Liver (tissue), 9 donors: ENCODE data around the gene LRTM1. TPM values are rescaled to one million over a fixed set of nuclear protein-coding genes. Genes with fewer than 3 reads are reported as not detected.

Experiments used
- DNase-seq: peaks from one replicate; pipeline ENCODE4 v3.0.0-alpha.2; 2017; ENCODE audit warnings: low spot score
- H3K27ac ChIP-seq, 2 donors: one replicate each; pipeline ENCODE4 v1.7.0; 2013; ENCODE audit warnings: inconsistent platforms in 2 of 2, low read length in 2 of 2, control low read depth in 1 of 2, low read depth in 1 of 2, mild to moderate bottlenecking in 1 of 2
- H3K27me3 ChIP-seq, 4 donors: one replicate each; pipeline versions ENCODE4 v1.6.1 to v1.7.0; 2013; ENCODE audit warnings: low read length in 3 of 4, inconsistent platforms in 1 of 4, mild to moderate bottlenecking in 1 of 4, moderate library complexity in 1 of 4; ENCODE audit not compliant: control insufficient read depth in 4 of 4, insufficient read depth in 4 of 4
- H3K36me3 ChIP-seq, 4 donors: one replicate each; pipeline versions ENCODE4 v1.6.1 to v1.7.0; 2013; ENCODE audit warnings: low read length in 3 of 4, mild to moderate bottlenecking in 3 of 4, low read depth in 1 of 4, moderate library complexity in 1 of 4; ENCODE audit not compliant: control insufficient read depth in 4 of 4, insufficient read depth in 3 of 4
- H3K4me1 ChIP-seq, 4 donors: one replicate each; pipeline versions ENCODE4 v1.6.1 to v1.7.0; 2013; ENCODE audit warnings: low read length in 3 of 4, mild to moderate bottlenecking in 3 of 4, moderate library complexity in 1 of 4; ENCODE audit not compliant: control insufficient read depth in 4 of 4, insufficient read depth in 4 of 4
- H3K4me3 ChIP-seq, 3 donors: one replicate each; pipeline versions ENCODE4 v1.6.1 to v1.7.0; 2013; ENCODE audit warnings: low read length in 3 of 3, control low read depth in 1 of 3, low read depth in 1 of 3, mild to moderate bottlenecking in 1 of 3
- H3K9ac ChIP-seq, 2 donors: one replicate each; pipeline ENCODE4 v1.7.0; 2013; ENCODE audit warnings: low read length in 2 of 2, mild to moderate bottlenecking in 2 of 2, moderate library complexity in 2 of 2, control low read depth in 1 of 2, low read depth in 1 of 2
- H3K9me3 ChIP-seq, 4 donors: one replicate each; pipeline versions ENCODE4 v1.6.1 to v1.7.0; 2013; ENCODE audit warnings: low read length in 3 of 4; ENCODE audit not compliant: control insufficient read depth in 4 of 4
- ATF3 ChIP-seq: IDR thresholded peaks from 2 replicates; pipeline ENCODE4 v1.6.1; 2016; ENCODE audit warnings: antibody characterized with exemption
- EGR1 ChIP-seq, 2 donors: IDR thresholded peaks; 2 replicates each; pipeline ENCODE4 v1.6.1; 2016 to 2018; ENCODE audit warnings: antibody characterized with exemption in 2 of 2, low read depth in 2 of 2
- FOXA1 ChIP-seq: IDR thresholded peaks from 2 replicates; pipeline ENCODE4 v1.6.1; 2016; ENCODE audit warnings: antibody characterized with exemption
- FOXA2 ChIP-seq: IDR thresholded peaks from 2 replicates; pipeline ENCODE4 v1.6.1; 2016; ENCODE audit warnings: antibody characterized with exemption
- GABPA ChIP-seq, 2 donors: IDR thresholded peaks in 1 of 2; conservative IDR thresholded peaks in 1 of 2; 2 replicates each; pipeline ENCODE4 v1.6.1; 2016; ENCODE audit warnings: antibody characterized with exemption in 2 of 2, mild to moderate bottlenecking in 1 of 2, moderate library complexity in 1 of 2
- HNF4A ChIP-seq, 2 donors: conservative IDR thresholded peaks; 2 replicates each; pipeline ENCODE4 v1.6.1; 2016; ENCODE audit warnings: antibody characterized with exemption in 2 of 2, mild to moderate bottlenecking in 2 of 2
- HNF4G ChIP-seq: IDR thresholded peaks from 2 replicates; pipeline ENCODE4 v1.6.1; 2016; ENCODE audit warnings: antibody characterized with exemption
- RAD21 ChIP-seq, 2 donors: IDR thresholded peaks; 2 replicates each; pipeline ENCODE4 v1.6.1; 2016; ENCODE audit warnings: antibody characterized with exemption in 2 of 2, mild to moderate bottlenecking in 2 of 2
- REST ChIP-seq: IDR thresholded peaks from 2 replicates; pipeline ENCODE4 v1.6.1; 2016; ENCODE audit warnings: antibody characterized with exemption, mild to moderate bottlenecking
- RXRA ChIP-seq, 2 donors: IDR thresholded peaks; 2 replicates each; pipeline ENCODE4 v1.6.1; 2017 to 2018; ENCODE audit warnings: antibody characterized with exemption in 2 of 2, mild to moderate bottlenecking in 1 of 2
- SP1 ChIP-seq: IDR thresholded peaks from 2 replicates; pipeline ENCODE4 v1.6.1; 2018; ENCODE audit warnings: antibody characterized with exemption, mild to moderate bottlenecking
- TAF1 ChIP-seq: conservative IDR thresholded peaks from 2 replicates; pipeline ENCODE4 v1.6.1; 2016; ENCODE audit warnings: antibody characterized with exemption, mild to moderate bottlenecking
- YY1 ChIP-seq: IDR thresholded peaks from 2 replicates; pipeline ENCODE4 v1.6.1; 2016; ENCODE audit warnings: antibody characterized with exemption, mild to moderate bottlenecking
- ZBTB33 ChIP-seq: IDR thresholded peaks from 2 replicates; pipeline ENCODE4 v1.6.1; 2016; ENCODE audit warnings: antibody characterized with exemption
- WGBS: extraction: QIAGEN DNeasy Blood & Tissue Kit; methylation state at CpG from one replicate; pipeline ENCODE4 v1.1.7; 2013; 5-methylcytosine and 5-hydroxymethylcytosine counted together
- polyA plus RNA-seq, 2 donors: library from polyadenylated mRNA; stranded (reverse) in 1 of 2; unstranded in 1 of 2; fragments of 200-250 nt in 1 of 2; fragments of >200 nt in 1 of 2; fragmentation: Nextera tagmentation in 1 of 2; extraction: Ambion mirVana in 1 of 2; gene quantifications; one replicate each; pipeline versions ENCODE4 v1.2.1 to v1.2.3, GENCODE V29; 2013 to 2015
- total RNA-seq, 2 donors: library from RNA; depleted of rRNA; stranded (reverse); fragments of >200 nt; gene quantifications; one replicate each; pipeline ENCODE4 v1.2.3, GENCODE V29; 2014
- donor health status: healthy.
- donor health status: healthy.
- donor health status: healthy.
- donor health status: healthy.
- donor health status: healthy.

Gene LRTM1
- total and polyA plus RNA-seq, 4 donors = not detected

GRCh38 chr3:54949491-54950044, 21.7 kb upstream of the LRTM1 start:
- no peak for TF ChIP-seq SP1
- TF ChIP-seq REST = no peak
- 90% methylated on average over 4 of the region's 4 CpGs for WGBS

GRCh38 chr3:54941690-54942362, 14.0 kb upstream of the LRTM1 start:
- Histone ChIP-seq H3K36me3 (no peaks in the 10 kb centered on the region), H3K27ac (no peak overlapping the region), H3K27me3 (no peaks in the 10 kb centered on the region), H3K4me3 (no peak overlapping the region), H3K9ac (no peak overlapping the region), H3K9me3 (no peaks in the 10 kb centered on the region), H3K4me1 (no peaks in the 10 kb centered on the region)
- WGBS = 78% methylated on average over 7 of the region's 7 CpGs
- DNase-seq = no peak
- TF ChIP-seq RXRA (IDR thresholded peaks at IDR 0.05) (no peak), GABPA (IDR thresholded peaks at IDR 0.05 in 1 of 2, conservative IDR thresholded peaks at IDR 0.05 in 1 of 2) (no peak), YY1 (no peak), REST (no peak), HNF4G (no peak), TAF1 (no peak), HNF4A (conservative IDR thresholded peaks at IDR 0.05) (no peak), ATF3 (no peak), ZBTB33 (no peak), EGR1 (IDR thresholded peaks at IDR 0.05; ENCODE audit: low read depth in 2 of 2) (no peak), RAD21 (IDR thresholded peaks at IDR 0.05) (no peak), FOXA2 (no peak), FOXA1 (no peak)

More at GRCh38 chr3:54949491-54950044, 21.7 kb upstream of the LRTM1 start:
- Histone ChIP-seq H3K27ac (no peak overlapping the region), H3K9me3 (no peaks in the 10 kb centered on the region), H3K9ac (no peak overlapping the region), H3K36me3 (no peaks in the 10 kb centered on the region), H3K4me3 (no peak overlapping the region), H3K27me3 (no peaks in the 10 kb centered on the region), H3K4me1 (no peaks in the 10 kb centered on the region)
- DNase-seq = no peak
